ENCODE data around the gene DAPK1.

Gene DAPK1

GRCh38 chr9:87696641-87697040, 199.0 kb downstream of the DAPK1 start:
- no peak for FAIRE-seq

- no peak for FAIRE-seq
These were observed 200.6 kb downstream of the DAPK1 start for GRCh38 chr9:87698069-87698809.

- FAIRE-seq: no peak
These were observed 202.2 kb downstream of the DAPK1 start for GRCh38 chr9:87699835-87700234.

GRCh38 chr9:87701491-87701890, 203.8 kb downstream of the DAPK1 start:
- no peak for FAIRE-seq

GRCh38 chr9:87701931-87702421, 204.3 kb downstream of the DAPK1 start:
- no peak for FAIRE-seq

- no peak for FAIRE-seq
These were observed 205.3 kb downstream of the DAPK1 start for GRCh38 chr9:87702921-87703320.

- no peak for FAIRE-seq
These were observed 206.1 kb downstream of the DAPK1 start for GRCh38 chr9:87703636-87704276.

- FAIRE-seq: no peak
These were observed 206.7 kb downstream of the DAPK1 start for GRCh38 chr9:87704342-87704741.

GRCh38 chr9:87706066-87706739, 208.5 kb downstream of the DAPK1 start:
- no peak for FAIRE-seq

GRCh38 chr9:87707805-87708506, 210.3 kb downstream of the DAPK1 start:
- no peak for FAIRE-seq

GRCh38 chr9:87708546-87708945, 210.9 kb downstream of the DAPK1 start:
- FAIRE-seq: peak; percentile 18

GRCh38 chr9:87708986-87709728, 211.5 kb downstream of the DAPK1 start:
- no peak for FAIRE-seq

GRCh38 chr9:87710443-87710842, 212.8 kb downstream of the DAPK1 start:
- no peak for FAIRE-seq

- no peak for FAIRE-seq
These were observed 214.5 kb downstream of the DAPK1 start for GRCh38 chr9:87711857-87712800.

- FAIRE-seq: no peak
These were observed 215.2 kb downstream of the DAPK1 start for GRCh38 chr9:87712801-87713277.

- no peak for FAIRE-seq
These were observed 215.8 kb downstream of the DAPK1 start for GRCh38 chr9:87713278-87713987.

GRCh38 chr9:87713988-87714330, 216.3 kb downstream of the DAPK1 start:
- FAIRE-seq: no peak

- no peak for FAIRE-seq
These were observed 217.2 kb downstream of the DAPK1 start for GRCh38 chr9:87714819-87715218.

- no peak for FAIRE-seq
These were observed 218.5 kb downstream of the DAPK1 start for GRCh38 chr9:87716141-87716540.

- FAIRE-seq: no peak
These were observed 219.8 kb downstream of the DAPK1 start for GRCh38 chr9:87717456-87717855.
